GM18519 (cell line): ENCODE measurements around the gene PIK3CG.
A peak's percentile ranks its signal among the peaks of the same experiment; 100 is the strongest.
"Not testable (repeated sequence)": the region's sequence is repeated elsewhere in the genome, so short reads cannot be mapped to it uniquely, and the experiment has no call there.

Experiments used
- ATAC-seq: cut with Tn5 transposase; IDR thresholded peaks from one replicate; pipeline ENCODE4 v1.9.1; 2021; ENCODE audit warnings: mild to moderate bottlenecking, moderate library complexity; ENCODE audit not compliant: unreplicated experiment, low FRiP score

PIK3CG gene

GRCh38 chr7:106883456-106884026, 18.5 kb downstream of the PIK3CG start:
- ATAC-seq = no peak

- ATAC-seq = no peak
These were observed 20.6 kb downstream of the PIK3CG start for GRCh38 chr7:106885652-106886051.

DNA sequence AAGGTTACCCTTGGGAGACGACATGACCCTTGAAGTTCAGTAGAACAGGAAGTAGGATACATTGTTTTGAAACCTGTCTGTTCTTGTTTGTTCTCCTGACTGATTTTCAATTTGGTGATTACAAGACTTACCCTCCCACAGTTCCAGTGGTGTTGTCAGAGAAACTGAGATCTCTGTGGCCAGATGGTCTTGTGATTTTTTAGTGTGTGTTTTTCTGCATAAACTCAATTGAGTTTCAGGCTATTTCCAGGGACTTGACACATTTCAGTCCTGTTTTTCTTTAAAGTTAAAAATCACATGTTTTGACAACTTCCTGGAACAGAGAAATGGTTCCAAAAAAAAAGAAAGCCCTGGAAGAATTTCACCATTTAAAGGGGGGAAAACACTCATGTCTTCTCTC, 22.3 kb downstream of the PIK3CG start:
- peak; percentile 54 for ATAC-seq

DNA sequence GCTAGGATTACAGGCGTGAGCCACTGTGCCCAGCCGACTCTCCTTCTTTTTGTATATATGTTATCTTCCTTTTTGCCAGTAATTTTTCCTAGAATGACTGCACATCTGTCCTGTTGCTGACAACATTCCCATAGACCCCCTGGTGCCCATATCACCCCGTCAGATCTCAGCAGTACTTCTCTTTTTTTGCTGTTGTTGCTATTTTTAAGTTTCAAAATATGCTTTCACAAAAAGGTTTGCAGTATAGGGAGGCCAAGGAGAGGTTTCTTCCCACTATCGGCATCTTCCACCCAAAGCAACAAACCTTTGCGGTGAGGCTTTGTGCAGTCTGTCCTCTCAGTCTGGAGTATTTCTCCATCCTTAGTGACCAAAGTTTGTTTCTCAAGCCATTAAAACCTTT, 23.1 kb downstream of the PIK3CG start:
- ATAC-seq = no peak

GRCh38 chr7:106890952-106891351, 25.9 kb downstream of the PIK3CG start:
- no peak for ATAC-seq

DNA sequence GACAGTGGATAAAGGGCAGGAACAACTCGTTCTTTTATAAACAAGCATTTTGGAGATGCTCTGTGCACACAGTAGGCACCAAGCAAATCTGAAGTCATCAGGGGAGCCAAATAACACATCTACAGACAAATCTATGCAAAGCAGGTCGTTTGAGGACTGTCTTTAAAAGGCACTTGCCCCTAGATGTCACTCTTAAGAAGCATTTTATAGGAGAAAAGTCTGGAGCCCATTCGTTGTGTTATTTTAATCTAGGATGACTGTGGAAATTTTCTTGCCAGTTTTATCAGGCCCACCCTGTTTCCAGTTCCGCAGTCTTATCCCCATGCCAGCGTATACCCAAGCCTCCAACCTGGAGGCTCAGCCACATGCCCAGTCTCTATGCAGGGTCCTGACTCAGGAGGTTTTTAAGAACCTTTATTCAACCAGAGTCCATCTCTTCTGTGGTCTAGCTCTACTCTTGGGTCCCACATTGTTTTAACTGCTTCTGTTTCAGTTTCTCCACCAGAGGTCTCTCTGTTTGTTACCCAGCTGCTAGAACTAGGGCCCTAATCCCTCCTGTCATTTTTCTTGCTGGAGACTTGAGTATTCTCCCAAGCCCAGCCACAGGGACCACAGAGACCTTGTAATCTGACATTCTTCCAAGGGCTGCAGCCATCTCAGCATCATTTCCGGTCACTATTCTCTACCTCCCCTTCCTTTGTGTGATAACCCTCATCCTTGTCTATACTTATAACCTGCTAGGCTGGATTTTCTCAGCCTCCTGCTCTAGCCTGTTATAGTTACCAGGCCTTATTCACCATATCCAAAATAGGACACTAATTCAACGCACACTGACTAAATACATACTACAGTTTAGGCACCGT, 26.7 kb downstream of the PIK3CG start:
- ATAC-seq = no peak

DNA sequence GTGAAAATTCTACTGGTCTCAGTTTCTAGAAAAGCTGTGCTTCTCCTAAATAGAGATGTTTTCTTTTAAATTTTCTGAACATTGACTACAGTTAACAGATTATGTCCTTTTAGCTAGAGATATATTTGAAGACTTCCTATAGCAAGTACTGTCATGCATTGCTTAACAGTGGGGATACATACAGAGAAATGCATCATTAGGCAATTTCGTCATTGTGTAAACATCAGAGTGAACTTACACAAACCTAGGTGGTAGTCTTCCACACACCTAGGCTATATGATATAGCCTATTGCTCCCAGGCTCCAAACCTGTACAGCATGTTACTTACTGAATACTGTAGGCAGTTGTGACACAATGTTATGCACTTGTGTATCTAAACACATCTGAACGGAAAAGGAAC, 28.5 kb downstream of the PIK3CG start:
- no peak for ATAC-seq

GRCh38 chr7:106895246-106895864, 30.3 kb downstream of the PIK3CG start:
- ATAC-seq = no peak

- no peak for ATAC-seq
These were observed 31.1 kb downstream of the PIK3CG start for GRCh38 chr7:106896231-106896630.

DNA sequence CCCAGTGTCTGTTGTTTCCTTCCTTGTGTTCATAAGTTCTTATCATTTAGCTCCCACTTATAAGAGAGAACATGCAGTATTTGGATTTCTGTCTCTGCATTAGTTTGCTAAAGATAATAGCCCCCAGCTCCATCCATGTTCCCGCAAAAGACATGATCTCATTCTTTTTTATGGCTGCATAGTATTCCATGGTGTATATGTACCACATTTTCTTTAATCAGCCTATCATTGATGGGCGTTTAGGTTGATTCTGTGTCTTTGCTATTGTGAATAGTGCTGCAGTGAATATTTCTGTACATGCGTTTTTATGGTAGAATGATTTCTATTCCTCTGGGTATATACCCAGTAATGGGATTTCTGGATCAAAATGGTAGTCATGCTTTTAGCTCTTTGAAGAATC, 32.5 kb downstream of the PIK3CG start:
- not testable (repeated sequence) for ATAC-seq

DNA sequence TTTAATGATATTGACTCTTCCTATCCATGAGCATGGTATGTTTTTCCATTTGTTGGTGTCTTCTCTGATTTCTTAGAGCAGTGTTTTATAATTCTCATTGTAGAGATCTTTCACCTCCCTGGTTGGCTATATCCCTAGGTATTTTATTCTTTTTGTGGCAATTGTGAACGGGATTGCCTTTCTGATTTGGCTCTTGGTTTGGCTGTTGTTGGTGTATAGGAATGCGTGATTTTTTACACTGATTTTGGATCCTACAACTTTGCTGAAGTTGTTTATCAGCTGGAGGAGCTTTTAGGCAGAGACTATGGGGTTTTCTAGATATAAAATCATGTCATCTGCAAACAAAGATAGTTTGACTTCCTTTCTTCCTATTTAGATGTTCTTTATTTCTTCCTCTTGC, 33.9 kb downstream of the PIK3CG start:
- ATAC-seq = not testable (repeated sequence)

DNA sequence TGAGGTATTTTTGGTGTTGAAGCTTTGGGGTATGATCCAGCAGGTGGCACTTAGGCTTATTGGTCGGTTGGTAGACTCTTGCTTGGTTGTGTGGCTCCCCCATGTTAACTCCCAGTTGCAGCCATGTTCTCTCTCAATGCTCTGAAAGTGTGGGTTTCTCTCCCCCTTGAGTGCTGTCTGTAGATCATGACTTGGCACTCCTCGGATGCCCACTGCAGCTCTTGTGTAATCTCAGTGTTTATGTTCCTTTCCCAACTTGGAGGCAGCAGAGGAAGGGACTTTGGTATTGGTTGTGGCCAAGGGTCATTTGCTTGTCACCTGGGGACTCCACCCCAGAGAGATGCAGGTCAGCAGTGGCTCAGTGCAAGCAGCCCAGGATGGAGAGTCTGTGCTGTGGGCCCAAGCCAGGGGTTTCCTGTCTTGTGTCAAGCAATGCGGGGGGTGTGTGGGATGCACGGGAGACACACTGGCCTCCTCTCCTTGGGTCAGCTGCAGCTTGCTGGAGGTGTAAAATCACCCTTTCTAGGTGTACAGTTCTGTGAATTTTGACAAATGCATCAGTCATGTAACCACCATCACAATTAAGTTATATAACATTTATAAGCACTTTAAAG, 36.9 kb downstream of the PIK3CG start:
- no peak for ATAC-seq

GRCh38 chr7:106905734-106906133, 40.7 kb downstream of the PIK3CG start:
- ATAC-seq = no peak

DNA sequence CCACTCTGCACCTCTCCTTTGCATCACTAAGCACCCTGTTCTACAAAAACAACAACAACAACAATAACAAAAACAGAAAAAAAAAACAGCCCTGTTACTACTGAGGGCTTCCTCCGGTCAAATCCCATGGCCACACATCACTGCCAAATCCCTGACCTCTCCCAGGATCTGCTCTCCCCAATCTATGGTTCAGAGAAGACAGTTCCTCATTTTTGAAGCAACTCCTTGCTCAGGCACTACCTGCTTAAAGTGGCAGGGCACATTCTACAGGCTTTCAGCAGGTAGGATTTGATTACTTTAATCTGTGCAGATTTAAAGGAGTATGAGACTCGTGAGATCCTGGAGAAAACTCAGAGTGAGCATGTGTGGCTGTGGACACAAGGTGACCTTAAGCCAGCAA, 46.9 kb downstream of the PIK3CG start:
- ATAC-seq = no peak

- ATAC-seq = no peak
These were observed 49.0 kb downstream of the PIK3CG start for GRCh38 chr7:106914018-106914607.

GRCh38 chr7:106915407-106915806, 50.3 kb downstream of the PIK3CG start:
- ATAC-seq = no peak

GRCh38 chr7:106915873-106916272, 50.8 kb downstream of the PIK3CG start:
- ATAC-seq = peak; percentile 97

- no peak for ATAC-seq
These were observed 51.6 kb downstream of the PIK3CG start for GRCh38 chr7:106916679-106917078.

- no peak for ATAC-seq
These were observed 53.9 kb downstream of the PIK3CG start for GRCh38 chr7:106918991-106919390.

DNA sequence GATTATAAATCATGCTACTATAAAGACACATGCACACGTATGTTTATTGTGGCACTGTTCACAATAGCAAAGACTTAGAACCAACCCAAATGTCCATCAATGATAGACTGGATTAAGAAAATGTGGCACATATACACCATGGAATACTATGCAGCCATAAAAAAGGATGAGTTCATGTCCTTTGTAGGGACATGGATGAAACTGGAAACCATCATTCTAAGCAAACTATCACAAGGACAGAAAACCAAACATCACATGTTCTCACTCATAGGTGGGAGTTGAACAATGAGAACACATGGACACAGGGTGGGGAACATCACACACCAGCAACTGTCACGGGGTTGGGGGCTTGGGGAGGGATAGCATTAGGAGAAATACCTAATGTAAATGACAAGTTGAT, 59.4 kb downstream of the PIK3CG start:
- ATAC-seq = not testable (repeated sequence)

GRCh38 chr7:106926892-106927291, 61.8 kb downstream of the PIK3CG start:
- ATAC-seq = no peak
